ENCODE results near the gene SELENOS. TPM values are rescaled to one million over a fixed set of nuclear protein-coding genes. Genes with fewer than 3 reads are reported as not detected.
A peak's percentile ranks its signal among the peaks of the same experiment; 100 is the strongest.

The SELENOS gene
- total and polyA plus RNA-seq, 2 donors (not counting 3 experiments of a cell fraction or from before 2014, with no cell fraction given): 70.4 to 101 TPM

DNA sequence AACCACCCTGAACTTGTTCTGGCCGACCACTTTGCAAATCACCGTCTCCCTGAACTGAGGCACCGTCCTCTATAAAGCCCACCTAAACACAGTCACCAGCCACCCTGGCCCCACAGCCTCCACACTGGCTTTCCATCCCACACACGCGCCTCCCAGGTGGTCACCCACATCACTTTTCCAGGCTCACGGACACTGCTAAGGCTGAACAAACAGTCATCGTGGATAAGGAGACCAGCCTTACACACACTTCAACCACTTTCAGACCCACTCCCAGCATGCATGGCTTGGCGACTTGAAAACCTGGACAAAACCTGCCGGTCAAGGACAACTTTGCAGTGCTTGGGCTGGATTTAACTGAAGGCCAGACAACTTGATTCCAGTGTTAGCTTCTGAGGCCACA lies 33.9 kb downstream of the SELENOS start:
- dilution Hi-C loops (cut with MboI; ENCODE audit: extremely low pct_ligation_motif_present, low sequenced_read_pairs) (loop anchor here (5.0 kb wide), 1 partner anchor 36 kb away; no protein-coding TSS in a partner anchor), intact Hi-C loops (cut with micrococcal nuclease) (loop anchor here (2.0 kb wide), 1 partner anchor 19 kb away; no protein-coding TSS in a partner anchor)
- Histone ChIP-seq H3K36me3 (ENCODE audit: control insufficient read depth in 2 of 2, extremely low read depth in 1 of 2, insufficient read depth in 2 of 2, low read length in 2 of 2) (no peaks in the 10 kb centered on the region), H2AFZ (ENCODE audit: low read depth, low read length) (no peak overlapping the region), H3K4me1 (ENCODE audit: control insufficient read depth, extremely low read depth, insufficient read depth, low read length) (peaks cover 48% of the 10 kb centered on the region), H3K27me3 (ENCODE audit: control insufficient read depth in 2 of 2, insufficient read depth in 2 of 2, low read length in 2 of 2) (no peaks in the 10 kb centered on the region), H4K20me1 (replicated peaks; ENCODE audit: control insufficient read depth, extremely low read depth, insufficient read depth, low read length) (peaks cover 19% of the 10 kb centered on the region), H3K9ac (replicated peaks; ENCODE audit: extremely low read depth, insufficient read depth, low read length) (no peak overlapping the region), H3K4me2 (ENCODE audit: insufficient read depth, low read length) (no peak overlapping the region), H3K9me1 (replicated peaks; ENCODE audit: control insufficient read depth, extremely low read depth, insufficient read depth, low read length) (no peaks in the 10 kb centered on the region), H3K9me3 (replicated peaks; ENCODE audit: control insufficient read depth, insufficient read depth, low read length) (no peaks in the 10 kb centered on the region), H3K79me2 (ENCODE audit: control insufficient read depth, insufficient read depth, low read length) (peaks cover 100% of the 10 kb centered on the region), H3K4me3 (replicated peaks in 1 of 3; ENCODE audit: insufficient read depth in 1 of 3, low read depth in 1 of 3, low read length in 3 of 3) (no peak overlapping the region), H3K27ac (ENCODE audit: insufficient read depth, low read depth, low read length) (no peak overlapping the region)
- BruUV-seq (replicated peaks): no TSS peak
- ChIA-PET CTCF (interaction anchor here (0.8 to 1.9 kb wide), 8 partner anchors 9 to 155 kb away, joined by 3 to 7 read pairs (median 4); partner anchors contain the start of gene CHSY1), POLR2A (interaction anchor here (1.5 kb wide), 1 partner anchor 67 kb away, joined by 3 read pairs; no protein-coding TSS in a partner anchor)
- no peak for TF ChIP-seq JUN (IDR thresholded peaks at IDR 0.05; ENCODE audit: borderline replicate concordance, insufficient read depth, insufficient read length, low read depth)
- no peak for TF ChIP-seq GATA2 (IDR thresholded peaks at IDR 0.05; ENCODE audit: insufficient read depth, insufficient read length, low read depth, low read length)
- TF ChIP-seq POLR2A (IDR thresholded peaks at IDR 0.05; ENCODE audit: low read depth, low read length): no peak
- no peak for FAIRE-seq
- no peak for DNase-seq (ENCODE audit: low read depth, low spot score)

DNA sequence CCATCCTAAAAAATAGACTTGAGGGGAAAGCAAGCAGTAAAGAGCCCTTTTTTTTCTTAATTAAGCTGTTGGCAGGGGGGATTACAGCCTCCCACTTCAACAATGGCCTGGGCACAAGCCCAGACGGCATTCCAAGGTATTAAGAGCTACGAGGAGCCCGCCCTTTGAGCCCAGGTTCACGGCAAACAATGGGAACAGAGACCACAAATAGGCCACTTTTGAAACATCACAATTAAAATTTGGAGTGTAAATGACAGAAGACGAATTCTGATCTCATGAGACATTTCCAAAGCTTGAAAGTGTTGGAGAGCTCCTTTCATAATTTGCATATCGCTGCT lies 34.3 kb downstream of the SELENOS start:
- Histone ChIP-seq H3K9ac (replicated peaks; ENCODE audit: extremely low read depth, insufficient read depth, low read length) (no peak overlapping the region), H3K4me2 (ENCODE audit: insufficient read depth, low read length) (peak overlapping the region; percentile 14), H3K79me2 (ENCODE audit: control insufficient read depth, insufficient read depth, low read length) (peaks cover 100% of the 10 kb centered on the region), H3K27ac (ENCODE audit: insufficient read depth, low read depth, low read length) (no peak overlapping the region), H3K9me3 (replicated peaks; ENCODE audit: control insufficient read depth, insufficient read depth, low read length) (no peaks in the 10 kb centered on the region), H3K4me3 (replicated peaks in 1 of 3; ENCODE audit: insufficient read depth in 1 of 3, low read depth in 1 of 3, low read length in 3 of 3) (no peak overlapping the region), H3K27me3 (ENCODE audit: control insufficient read depth in 2 of 2, insufficient read depth in 2 of 2, low read length in 2 of 2) (no peaks in the 10 kb centered on the region), H3K36me3 (ENCODE audit: control insufficient read depth in 2 of 2, extremely low read depth in 1 of 2, insufficient read depth in 2 of 2, low read length in 2 of 2) (no peaks in the 10 kb centered on the region), H4K20me1 (replicated peaks; ENCODE audit: control insufficient read depth, extremely low read depth, insufficient read depth, low read length) (peaks cover 22% of the 10 kb centered on the region), H3K4me1 (ENCODE audit: control insufficient read depth, extremely low read depth, insufficient read depth, low read length) (peaks cover 48% of the 10 kb centered on the region), H3K9me1 (replicated peaks; ENCODE audit: control insufficient read depth, extremely low read depth, insufficient read depth, low read length) (no peaks in the 10 kb centered on the region), H2AFZ (ENCODE audit: low read depth, low read length) (no peak overlapping the region)
- DNase-seq (ENCODE audit: low read depth, low spot score) (peak; percentile 51), FAIRE-seq (peak; percentile 31)
- ChIA-PET CTCF (interaction anchor here (0.7 to 1.9 kb wide), 8 partner anchors 9 to 173 kb away, joined by 3 to 7 read pairs (median 4); partner anchors contain the start of gene CHSY1), POLR2A (no interaction called here)
- TF ChIP-seq, protein P1, sequence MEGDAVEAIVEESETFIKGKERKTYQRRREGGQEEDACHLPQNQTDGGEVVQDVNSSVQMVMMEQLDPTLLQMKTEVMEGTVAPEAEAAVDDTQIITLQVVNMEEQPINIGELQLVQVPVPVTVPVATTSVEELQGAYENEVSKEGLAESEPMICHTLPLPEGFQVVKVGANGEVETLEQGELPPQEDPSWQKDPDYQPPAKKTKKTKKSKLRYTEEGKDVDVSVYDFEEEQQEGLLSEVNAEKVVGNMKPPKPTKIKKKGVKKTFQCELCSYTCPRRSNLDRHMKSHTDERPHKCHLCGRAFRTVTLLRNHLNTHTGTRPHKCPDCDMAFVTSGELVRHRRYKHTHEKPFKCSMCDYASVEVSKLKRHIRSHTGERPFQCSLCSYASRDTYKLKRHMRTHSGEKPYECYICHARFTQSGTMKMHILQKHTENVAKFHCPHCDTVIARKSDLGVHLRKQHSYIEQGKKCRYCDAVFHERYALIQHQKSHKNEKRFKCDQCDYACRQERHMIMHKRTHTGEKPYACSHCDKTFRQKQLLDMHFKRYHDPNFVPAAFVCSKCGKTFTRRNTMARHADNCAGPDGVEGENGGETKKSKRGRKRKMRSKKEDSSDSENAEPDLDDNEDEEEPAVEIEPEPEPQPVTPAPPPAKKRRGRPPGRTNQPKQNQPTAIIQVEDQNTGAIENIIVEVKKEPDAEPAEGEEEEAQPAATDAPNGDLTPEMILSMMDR (IDR thresholded peaks at IDR 0.05; ENCODE audit: extremely low read depth in 1 of 2, insufficient read depth in 1 of 2, low read depth in 1 of 2, low read length in 2 of 2): no peak
- TF ChIP-seq, protein P2, sequence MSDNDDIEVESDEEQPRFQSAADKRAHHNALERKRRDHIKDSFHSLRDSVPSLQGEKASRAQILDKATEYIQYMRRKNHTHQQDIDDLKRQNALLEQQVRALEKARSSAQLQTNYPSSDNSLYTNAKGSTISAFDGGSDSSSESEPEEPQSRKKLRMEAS (IDR thresholded peaks at IDR 0.05; ENCODE audit: insufficient read depth, insufficient read length): no peak
- TF ChIP-seq POLR2A (IDR thresholded peaks at IDR 0.05; ENCODE audit: low read depth, low read length) (no peak), GATA2 (IDR thresholded peaks at IDR 0.05; ENCODE audit: insufficient read depth, insufficient read length, low read depth, low read length) (no peak), JUN (IDR thresholded peaks at IDR 0.05; ENCODE audit: borderline replicate concordance, insufficient read depth, insufficient read length, low read depth) (peak; percentile 17), MYC (IDR thresholded peaks at IDR 0.05; ENCODE audit: low read depth, low read length) (no peak)
- intact Hi-C loops (cut with micrococcal nuclease): loop anchor here (2.0 kb wide), 1 partner anchor 18 kb away; no protein-coding TSS in a partner anchor
- dilution Hi-C loops (cut with MboI; ENCODE audit: extremely low pct_ligation_motif_present, low sequenced_read_pairs): loop anchor here (5.0 kb wide), 1 partner anchor 36 kb away; no protein-coding TSS in a partner anchor
- BruUV-seq (replicated peaks): no TSS peak
